Measurements from ENCODE around the gene GANC.
"Not testable (repeated sequence)": the region's sequence is repeated elsewhere in the genome, so short reads cannot be mapped to it uniquely, and the experiment has no call there.

GANC gene

GRCh38 chr15:42331235-42331634 is 58.2 kb downstream of the GANC start:
- TF ChIP-seq CTCF (IDR thresholded peaks at IDR 0.05; ENCODE audit: extremely low read depth, missing control alignments): no peak
- no peak for DNase-seq (ENCODE audit: low spot score)

DNA sequence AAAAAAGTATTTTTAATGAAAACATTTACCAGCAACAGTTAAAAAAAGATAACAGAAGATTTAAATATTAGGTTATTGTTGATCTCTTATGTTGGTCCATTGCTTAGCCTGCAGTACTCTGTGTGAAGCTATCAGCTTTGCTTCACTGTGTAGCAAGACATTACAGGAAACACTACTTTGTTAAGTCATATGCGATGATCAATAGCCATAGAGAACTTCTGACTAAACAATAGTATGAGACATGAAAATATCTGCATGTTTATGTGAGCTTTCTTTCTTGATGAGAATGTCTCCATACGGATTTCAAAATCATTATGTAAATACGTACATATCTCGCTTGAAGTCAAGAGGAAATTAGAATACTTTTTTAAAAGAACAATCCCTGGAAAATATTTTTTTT is 59.3 kb downstream of the GANC start:
- TF ChIP-seq CTCF (IDR thresholded peaks at IDR 0.05; ENCODE audit: extremely low read depth, missing control alignments): no peak
- DNase-seq (ENCODE audit: low spot score): no peak

DNA sequence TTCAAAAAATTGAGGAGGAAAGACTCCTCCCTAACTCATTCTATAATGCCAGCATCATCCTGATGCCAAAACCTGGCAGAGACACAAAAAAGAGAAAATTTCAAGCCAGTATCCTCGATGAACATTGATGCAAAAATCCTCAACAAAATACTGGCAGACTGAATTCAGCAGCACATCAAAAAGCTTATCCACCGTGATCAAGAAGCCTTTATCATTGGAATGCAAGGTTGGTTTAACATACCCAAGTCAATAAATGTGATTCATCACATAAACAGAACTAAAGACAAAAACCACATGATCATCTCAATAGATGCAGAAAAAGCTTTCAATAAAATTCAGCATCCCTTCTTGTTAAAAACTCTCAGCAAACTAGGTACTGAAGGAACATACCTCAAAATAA is 62.1 kb downstream of the GANC start:
- no peak for DNase-seq (ENCODE audit: low spot score)
- no peak for TF ChIP-seq CTCF (IDR thresholded peaks at IDR 0.05; ENCODE audit: extremely low read depth, missing control alignments)

- not testable (repeated sequence) for DNase-seq (ENCODE audit: low spot score)
These were observed 63.6 kb downstream of the GANC start for GRCh38 chr15:42336650-42337049.

DNA sequence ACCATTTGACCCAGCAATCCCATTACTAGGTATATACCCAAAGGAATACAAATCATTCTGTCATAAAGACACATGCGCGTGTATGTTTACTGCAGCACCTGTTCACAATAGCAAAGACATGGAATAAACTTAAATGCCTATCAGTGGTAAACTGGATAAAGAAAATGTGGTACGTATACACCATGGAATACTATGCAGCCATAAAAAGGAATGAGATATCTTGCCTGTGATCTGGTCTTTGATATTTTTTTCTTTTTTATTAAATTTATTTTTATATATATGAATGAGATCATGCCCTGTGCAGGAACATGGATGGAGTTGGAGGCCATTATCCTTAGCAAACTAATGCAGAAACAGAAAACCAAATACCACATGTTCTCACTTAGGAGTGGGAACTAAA is 64.1 kb downstream of the GANC start:
- not testable (repeated sequence) for DNase-seq (ENCODE audit: low spot score)

DNA sequence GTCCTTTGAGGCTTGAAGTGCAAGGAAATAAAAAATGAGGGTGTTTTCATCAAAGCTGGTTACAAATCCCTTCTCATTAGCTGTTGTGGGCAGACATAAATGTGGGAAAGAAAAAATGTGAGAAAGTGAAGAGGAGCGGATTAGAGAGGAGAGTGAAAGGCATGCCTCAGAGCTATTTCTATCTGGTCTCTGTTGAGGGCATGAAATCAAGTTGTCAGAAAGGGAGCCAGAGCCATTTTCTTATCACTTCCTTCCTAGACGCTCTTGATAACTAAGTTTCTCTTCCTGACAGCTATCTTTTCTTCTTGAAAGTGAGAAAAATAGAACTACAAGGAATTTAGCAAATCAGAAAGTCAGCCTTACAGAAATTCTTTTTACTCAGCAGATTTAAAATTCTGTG is 65.5 kb downstream of the GANC start:
- DNase-seq (ENCODE audit: low spot score): no peak
- no peak for TF ChIP-seq CTCF (IDR thresholded peaks at IDR 0.05; ENCODE audit: extremely low read depth, missing control alignments)

- TF ChIP-seq CTCF (IDR thresholded peaks at IDR 0.05; ENCODE audit: extremely low read depth, missing control alignments): no peak
- DNase-seq (ENCODE audit: low spot score): no peak
These were observed 70.7 kb downstream of the GANC start for GRCh38 chr15:42343596-42344232.

- TF ChIP-seq CTCF (IDR thresholded peaks at IDR 0.05; ENCODE audit: extremely low read depth, missing control alignments): no peak
- DNase-seq (ENCODE audit: low spot score): no peak
These were observed 71.8 kb downstream of the GANC start for GRCh38 chr15:42344763-42345162.
